Sciatic nerve (tissue), 2 donors: ENCODE results near the gene CTR9. TPM values are rescaled to one million over a fixed set of nuclear protein-coding genes. Genes with fewer than 3 reads are reported as not detected.
A peak's percentile ranks its signal among the peaks of the same experiment; 100 is the strongest.

ENCODE experiments used
- ATAC-seq: fragments of 200-7000 bp; cut with Tn5 transposase; one replicate; pipeline ENCODE4 v1.9.1; 2020; ENCODE audit warnings: mild to moderate bottlenecking, moderate library complexity
- DNase-seq: peaks from one replicate; pipeline ENCODE4 v3.0.0-alpha.2; 2020; ENCODE audit warnings: low spot score
- intact Hi-C: fragments of 100-400 bp; cut with DNase I; formaldehyde crosslinking; loops from one replicate; pipeline ENCODE4 v1.14.2; 2022
- total RNA-seq: library from RNA; stranded (reverse); fragmentation: NEBNext Ultra II Directional; extraction: Animal tissue kit (Norgen Biotek cat#: 25700); gene quantifications from one replicate; pipeline ENCODE4 v1.2.1, GENCODE V29; 2021
- donor health status: DM: no; HTN: no; CAD: no.
- donor health status: DM: no; HTN: no; CAD: no.

The CTR9 gene
- total RNA-seq, 1 donor from 2014 or later = 31.9 TPM

DNA sequence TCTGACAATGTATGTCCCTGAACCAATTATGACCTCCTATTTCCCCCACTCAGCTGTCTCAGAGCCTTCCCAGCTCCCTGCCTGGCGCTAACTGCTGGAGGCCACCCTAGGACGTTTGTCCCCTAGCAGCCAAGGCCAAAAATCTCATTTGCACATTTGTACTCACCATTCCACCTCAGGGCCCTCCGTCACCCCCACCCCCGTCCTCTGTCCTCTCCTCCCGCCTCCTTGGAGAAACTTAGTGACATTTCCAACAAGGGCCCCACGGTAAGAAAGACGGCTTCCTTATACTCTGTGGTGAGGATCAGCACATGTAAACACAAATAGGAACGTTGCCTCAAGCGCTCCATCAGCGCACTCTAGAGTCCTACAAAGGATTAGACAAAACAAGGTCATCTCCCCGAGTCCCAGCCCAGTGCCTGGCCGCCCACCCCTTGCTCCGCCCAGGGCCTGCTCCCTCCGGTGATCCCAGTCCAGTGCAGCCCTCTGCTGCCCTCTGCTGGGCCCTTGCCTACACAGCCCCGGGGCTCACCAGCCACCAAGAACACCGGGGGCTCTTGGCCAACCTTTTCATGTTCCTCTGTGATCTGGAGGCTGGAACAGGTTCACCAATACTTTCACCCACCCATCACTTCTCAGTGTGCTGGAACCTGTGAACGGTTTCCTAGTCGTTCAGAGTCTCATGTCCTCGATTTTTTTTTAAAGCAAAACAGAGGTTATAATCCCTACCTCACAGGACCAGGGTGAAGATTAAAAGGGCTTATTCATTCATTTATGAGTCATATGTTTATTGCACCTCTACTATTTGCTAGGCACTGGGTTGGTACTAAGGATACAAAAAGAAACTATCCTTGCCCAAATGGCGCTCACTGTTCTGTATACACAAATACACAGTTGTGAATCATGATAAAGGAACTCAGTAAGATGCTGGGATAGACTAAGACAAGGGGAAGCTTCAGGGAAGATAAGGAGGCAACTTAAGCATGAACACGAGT lies 15.3 kb upstream of the CTR9 start:
- peak; percentile 97 for DNase-seq
- intact Hi-C loops = loop anchor here (5.0 kb wide), 1 partner anchor 323 kb away; no protein-coding TSS in a partner anchor
- peak; percentile 99 for ATAC-seq

DNA sequence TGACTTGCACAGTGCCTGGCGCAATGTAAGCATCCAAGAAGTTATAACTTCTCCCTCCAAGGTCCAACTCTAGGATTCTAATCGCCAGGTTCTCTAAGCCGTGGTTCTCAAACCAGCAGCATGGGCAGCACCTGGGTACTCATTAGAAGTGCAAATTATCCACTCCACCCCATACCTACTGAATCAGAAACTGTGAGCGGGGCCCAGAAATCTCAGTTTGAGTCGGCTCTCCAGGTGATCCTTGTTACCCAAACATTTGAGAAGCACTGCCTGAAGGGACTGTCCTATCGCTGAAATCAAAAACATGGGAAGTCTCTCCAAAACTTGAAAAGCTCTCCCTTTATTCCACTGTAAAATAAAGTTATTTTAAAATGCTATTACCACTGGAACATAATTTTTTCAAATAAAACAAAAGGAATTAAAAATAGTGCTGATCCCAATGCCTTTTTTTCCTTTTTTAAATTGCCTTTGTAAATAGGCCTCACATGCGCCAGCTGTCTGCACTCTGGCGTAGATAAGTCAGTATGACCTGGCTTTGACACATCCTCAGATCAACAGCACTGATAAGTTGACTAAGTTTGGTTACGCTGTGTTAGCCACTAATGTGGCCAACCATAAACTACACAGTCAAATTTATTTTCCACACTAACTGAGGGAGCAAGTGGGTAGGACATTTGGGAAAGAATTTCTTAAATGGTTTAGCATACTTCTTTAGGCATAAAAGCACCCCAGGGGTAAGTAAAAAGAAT lies 8.4 kb upstream of the CTR9 start:
- DNase-seq (no peak), ATAC-seq (peak; percentile 41)
- intact Hi-C loops = no loop called here

DNA sequence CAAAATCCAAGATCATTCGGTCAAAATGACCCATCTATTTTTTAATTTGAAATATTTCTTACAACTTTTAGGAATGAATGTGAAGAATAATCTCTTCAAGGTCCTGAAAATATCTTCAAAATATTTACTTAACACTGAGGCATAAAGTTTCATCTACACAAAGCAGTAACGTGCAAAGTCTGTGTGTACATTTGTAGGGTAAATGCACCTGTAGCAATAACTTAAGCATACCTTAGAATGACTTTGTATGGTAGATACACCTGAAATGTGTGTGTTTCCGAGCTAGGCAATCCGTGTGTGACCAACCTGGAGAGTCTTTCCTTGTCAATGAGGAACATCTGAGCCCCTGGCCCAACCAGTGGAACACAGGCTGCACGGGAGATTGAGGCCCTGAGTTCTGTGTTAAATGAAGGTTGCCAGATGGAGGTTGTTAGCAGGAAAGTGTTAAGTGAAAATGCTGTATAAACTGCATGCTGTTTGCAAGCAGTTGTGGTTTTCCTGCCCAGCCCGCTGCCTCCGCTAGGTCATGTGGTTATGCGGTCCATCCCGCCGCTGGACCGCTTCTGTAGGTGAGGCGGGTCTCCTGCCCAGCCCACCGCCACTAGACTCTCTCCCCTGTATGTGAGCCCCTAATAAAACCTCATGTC lies 7.6 kb upstream of the CTR9 start:
- DNase-seq (no peak), ATAC-seq (peak; percentile 47)
- intact Hi-C loops = no loop called here

DNA sequence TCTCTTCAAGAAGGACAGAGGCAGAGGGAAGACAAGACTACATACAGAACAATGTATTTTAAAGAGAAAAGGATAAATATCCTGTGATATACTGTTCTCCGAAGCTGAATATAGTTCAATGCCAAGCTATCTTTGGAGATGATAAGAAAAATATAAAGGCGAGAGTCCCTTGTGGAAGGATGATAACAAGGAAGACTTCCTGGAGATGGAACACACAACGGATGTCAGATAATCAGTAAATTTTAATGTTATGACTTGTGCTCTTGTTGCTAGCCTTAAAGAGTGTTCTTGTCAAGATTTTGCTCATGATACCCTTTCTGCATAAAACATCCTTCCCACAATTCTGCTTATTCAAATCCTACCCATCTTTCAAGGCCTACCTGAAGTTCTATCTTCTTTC lies 6.8 kb upstream of the CTR9 start:
- ATAC-seq (no peak), DNase-seq (no peak)
- intact Hi-C loops = no loop called here

DNA sequence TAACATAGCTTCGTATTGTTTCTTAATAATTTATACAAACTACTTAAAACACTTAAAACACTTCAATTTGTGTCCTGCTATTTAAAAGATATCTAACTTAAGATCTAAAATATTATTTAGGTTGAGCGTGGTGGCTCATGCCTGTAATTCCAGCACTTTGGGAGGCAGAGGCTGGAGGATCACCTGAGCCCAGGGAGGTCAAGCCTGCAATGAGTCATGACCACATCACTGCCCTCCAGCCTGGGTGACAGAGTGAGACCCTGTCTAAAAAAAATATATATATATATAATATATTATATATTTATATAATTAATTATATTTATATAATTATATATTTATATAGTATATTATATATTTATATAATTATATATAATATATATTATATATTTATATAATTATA lies 4.2 kb upstream of the CTR9 start:
- ATAC-seq (no peak), DNase-seq (no peak)

DNA sequence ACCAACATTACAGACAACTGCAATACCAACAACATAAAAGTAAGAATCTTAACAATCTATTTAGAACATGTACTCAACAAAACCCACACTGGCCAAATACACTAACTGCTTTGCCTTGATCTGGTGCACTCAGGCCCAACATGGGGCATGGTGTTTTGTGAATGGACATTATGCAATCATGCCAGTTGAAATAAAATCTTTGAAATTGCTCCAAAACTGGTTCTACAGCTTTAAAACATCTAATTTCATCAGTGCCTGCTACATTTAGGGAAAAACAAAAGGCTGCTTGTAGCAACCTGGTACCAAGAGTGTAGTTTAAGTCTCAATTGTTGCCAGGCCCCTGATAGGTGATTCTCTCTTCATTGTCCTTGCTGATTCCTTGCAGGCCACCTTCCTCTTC lies 3.3 kb upstream of the CTR9 start:
- no peak for ATAC-seq
- intact Hi-C loops = no loop called here
- DNase-seq = no peak

More for the DNA sequence above, 4.2 kb upstream of the CTR9 start:
- intact Hi-C loops = no loop called here

DNA sequence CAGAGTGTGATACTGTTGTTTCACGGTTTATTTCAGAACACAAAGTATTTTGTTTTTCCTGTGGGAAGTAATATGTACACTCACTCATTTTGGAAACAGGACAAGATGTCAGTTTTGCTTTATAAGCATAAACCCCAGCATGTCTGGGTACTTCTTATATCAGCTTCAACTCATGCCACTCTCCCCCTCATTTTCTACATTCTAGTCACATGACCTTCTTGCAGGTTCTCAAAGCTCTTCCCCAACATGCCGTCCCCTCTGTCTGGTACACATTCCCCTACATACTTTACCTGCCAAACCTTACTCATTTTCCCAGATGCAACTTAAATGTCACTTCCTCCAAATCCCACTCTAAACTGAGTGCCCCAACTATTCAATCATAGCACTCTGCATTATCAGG lies 1.6 kb upstream of the CTR9 start:
- intact Hi-C loops = no loop called here
- DNase-seq = no peak
- ATAC-seq = no peak

DNA sequence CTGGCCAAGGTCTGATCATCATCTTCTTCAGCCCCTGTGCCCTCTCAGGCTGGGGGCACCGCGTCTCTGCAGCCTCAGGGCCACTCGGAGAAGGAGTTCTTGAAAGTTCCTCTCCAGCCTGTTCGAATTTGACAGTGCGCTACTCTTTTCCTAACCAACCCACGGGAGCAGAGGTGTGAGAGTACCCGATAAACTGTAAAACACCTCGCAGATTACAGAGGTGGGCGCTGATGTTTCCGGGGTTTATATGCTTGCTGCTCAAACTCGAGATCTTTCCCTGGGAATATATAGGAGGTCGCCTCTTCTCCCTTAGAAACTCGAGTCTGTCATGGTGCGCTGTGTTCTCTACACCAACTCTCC lies 515 bp downstream of the CTR9 start:
- no peak for DNase-seq

DNA sequence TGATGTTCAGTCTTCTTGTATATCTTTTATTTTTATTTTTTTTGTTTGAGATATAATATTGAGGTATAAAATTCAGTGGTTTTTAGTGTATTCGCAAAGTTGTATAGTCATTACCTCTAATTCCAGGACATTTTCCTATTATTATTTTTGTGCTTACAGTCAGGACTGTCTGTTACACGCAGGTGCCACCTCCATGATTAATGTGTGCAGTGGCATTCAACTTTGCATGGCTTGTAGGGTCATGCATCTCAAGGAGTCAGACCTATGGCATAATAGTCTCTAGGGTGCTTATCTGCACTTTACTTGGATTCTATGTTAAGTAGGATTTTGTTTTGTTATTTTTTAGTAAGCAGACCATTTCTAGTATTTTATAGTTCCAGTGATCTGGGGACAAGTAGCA lies 1.0 kb downstream of the CTR9 start:
- DNase-seq (no peak), ATAC-seq (no peak)
- intact Hi-C loops = no loop called here

More for the DNA sequence above, 515 bp downstream of the CTR9 start:
- intact Hi-C loops = no loop called here
- peak; percentile 31 for ATAC-seq

DNA sequence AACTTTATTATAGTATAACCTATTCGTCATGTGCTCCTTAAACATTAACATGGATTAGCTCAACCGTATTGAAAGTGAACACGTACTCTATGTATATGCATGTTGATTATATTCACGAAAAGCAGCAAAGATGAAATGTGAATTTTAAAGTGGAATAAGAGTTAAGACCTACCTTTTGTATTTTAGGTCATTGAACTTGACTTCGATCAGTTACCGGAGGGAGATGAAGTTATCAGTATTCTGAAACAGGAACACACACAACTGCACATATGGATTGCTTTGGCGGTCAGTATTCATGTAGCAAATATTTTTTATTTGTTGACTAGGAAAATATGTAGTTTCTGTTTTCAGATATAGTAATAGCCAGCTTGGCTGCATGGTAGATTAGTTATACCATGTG lies 1.4 kb downstream of the CTR9 start:
- intact Hi-C loops = no loop called here
- ATAC-seq (no peak), DNase-seq (no peak)

DNA sequence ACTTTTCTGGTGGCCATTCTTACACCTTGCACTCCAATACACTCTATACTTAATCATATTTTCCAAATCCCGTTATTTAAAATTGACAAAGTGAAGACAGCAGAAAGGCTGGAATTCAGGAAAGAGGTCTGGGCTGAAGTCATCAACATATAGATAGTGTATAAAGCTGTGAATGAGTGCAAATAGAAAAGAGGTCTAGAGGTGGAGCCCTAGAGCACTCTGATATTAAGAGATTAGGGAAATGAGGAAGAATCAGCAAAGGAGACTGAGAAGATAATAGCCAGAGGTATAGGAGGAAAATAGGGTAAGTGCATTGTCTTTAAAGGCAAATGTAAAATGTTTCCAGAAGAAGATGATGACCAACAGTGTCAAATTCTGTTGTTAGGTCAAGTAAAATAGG lies 7.9 kb downstream of the CTR9 start:
- no peak for ATAC-seq
- DNase-seq = no peak
- intact Hi-C loops = no loop called here

DNA sequence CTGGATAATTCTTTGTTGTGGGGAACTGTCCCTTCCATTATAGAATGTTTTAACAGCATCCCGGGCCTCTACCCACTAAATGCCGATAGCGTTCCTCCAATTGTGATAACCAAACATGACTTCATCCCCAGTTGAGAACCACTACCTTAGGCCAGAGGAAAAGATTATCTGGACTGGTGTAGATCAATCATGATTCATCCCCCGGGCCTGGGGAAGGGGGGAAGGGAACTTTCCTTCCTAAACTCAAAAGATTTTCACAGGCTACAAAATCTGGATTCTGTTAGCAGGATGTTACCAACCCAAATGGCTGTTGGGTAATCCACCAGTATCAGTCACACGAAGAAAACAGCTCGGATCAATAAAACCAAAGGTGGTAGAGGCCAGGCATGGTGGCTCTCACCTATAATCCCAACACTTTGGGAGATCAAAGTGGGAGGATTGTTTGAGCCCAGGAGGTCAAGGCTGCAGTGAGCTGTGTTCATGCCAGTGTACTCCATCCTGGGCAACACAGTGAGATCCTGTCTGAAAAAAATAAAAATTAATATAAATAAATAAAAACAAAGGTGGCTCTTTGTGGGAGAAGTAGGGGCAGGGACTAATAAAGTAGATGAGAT lies 10.1 kb downstream of the CTR9 start:
- intact Hi-C loops = no loop called here
- DNase-seq = no peak
- no peak for ATAC-seq

DNA sequence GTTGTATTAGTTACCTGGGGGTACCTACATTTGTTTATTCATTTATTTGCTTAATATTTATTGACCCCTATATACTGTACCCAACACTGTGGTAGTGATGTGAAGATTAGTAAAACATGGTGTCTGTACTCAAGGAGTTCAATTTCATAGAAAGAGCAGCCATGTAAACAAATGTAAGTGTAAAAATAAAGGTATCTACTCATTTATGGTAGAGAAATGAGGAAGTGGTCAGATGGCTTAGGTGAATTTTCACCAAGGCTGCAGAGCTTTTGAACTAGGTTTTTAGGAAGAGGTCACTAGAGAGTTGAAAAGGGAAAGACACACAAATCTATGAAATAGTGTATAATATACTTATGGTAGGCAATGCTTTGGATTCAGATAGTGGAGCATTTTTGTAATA lies 11.1 kb downstream of the CTR9 start:
- no peak for ATAC-seq
- no peak for DNase-seq
- intact Hi-C loops = no loop called here

DNA sequence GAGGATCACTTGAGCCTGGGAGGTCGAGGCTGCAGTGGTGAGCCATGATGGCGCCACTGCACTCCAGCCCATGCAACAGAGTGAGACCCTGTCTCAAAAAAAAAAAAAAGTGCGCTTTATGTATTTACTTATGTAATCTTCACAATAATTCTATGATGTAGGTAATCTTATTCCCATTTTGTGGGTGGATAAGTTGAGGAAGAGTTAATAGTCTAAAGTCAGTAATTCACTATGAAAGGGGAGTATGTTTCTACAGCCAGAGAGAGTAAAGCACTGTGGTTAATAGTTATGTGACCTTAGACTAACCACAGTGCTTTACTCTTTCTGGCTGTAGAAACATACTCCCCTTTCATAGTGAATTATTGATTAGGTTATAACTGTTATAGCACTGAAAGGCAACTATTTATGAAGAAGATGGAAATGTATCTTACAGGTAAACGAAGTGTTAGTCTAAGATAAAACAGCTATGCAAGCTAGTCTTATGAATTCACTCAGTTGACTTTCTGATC lies 11.9 kb downstream of the CTR9 start:
- intact Hi-C loops = no loop called here
- ATAC-seq = no peak
- no peak for DNase-seq

DNA sequence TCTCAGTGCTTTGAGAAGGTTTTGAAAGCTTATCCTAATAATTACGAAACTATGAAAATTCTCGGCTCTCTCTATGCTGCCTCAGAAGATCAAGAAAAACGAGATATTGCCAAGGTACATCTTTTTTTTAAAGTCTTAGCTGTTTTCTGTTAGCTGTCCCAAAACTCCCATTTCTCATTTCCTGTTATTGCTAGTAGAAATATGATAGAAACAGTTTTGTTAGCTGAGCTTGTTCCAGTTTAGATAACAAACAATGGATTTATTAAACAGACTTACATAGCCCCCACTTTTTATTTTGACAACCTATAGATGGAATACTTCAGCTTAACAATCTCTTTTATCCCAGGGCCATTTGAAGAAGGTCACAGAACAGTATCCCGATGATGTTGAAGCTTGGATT lies 12.7 kb downstream of the CTR9 start:
- no peak for DNase-seq
- intact Hi-C loops = no loop called here
- no peak for ATAC-seq

DNA sequence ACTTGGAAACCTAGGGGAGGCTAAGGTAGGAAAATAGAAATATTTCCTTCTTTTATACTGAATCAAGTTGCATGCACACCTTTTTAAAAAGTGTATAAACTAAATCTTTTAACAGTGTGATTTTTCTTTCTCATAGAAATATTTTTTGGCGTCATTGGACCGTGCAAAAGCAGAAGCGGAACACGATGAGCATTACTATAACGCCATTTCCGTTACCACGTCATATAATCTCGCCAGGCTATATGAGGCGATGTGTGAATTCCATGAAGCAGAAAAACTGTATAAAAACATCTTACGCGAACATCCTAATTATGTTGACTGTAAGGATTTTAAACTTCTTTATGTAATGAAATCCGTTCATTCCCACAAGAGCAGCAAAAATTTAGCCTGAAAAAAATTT lies 13.4 kb downstream of the CTR9 start:
- DNase-seq (no peak), ATAC-seq (no peak)
- intact Hi-C loops = no loop called here

DNA sequence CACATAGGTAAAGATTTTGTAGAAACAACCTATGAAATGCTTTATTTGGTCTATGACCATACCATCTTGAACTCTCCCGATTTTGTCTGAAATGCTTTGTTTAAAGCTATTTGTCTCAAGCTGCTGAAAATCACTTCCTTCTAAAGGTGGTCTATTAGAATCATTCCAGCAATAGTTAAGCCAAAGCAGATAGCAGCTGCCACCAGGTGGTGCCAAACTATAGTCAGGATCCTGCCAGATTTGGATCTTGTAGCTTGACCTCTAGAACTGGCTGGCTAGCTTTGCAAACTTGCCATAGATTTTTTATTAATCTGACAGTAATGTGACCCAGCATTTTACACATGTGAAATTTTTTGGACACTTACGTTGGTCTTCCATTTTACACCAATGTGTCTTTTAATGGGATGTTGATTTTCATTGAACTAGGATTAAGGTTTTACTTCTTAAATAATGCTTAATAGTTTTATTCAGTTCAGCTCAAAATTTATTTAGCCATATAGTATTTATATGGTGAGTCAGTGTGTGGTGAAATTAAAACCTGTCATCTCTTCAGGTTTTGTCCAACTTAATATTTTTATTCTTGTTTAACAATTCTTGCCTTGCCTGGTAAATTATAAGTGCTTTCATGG lies 19.7 kb downstream of the CTR9 start:
- ATAC-seq (peak; percentile 50), DNase-seq (peak; percentile 71)
- intact Hi-C loops = no loop called here

DNA sequence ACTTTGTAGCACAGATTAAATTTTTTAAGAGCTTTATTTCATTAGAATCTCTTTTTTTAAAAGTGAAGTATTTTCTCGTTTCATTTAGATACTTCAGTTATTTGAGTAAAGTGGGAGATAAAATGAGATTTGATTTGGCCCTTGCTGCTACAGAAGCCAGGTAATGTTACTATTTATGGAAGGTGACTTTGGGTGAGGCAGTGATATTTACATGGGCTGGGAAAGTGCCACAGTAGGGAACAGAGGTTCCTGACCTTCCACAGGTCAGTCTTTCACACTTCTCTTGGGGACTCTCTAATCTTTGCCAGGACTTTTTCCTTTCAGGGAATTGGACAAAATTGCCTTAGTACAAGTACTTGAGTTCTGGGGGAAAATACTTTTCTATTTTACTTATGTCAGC lies 20.4 kb downstream of the CTR9 start:
- DNase-seq (no peak), ATAC-seq (no peak)
- intact Hi-C loops = no loop called here

DNA sequence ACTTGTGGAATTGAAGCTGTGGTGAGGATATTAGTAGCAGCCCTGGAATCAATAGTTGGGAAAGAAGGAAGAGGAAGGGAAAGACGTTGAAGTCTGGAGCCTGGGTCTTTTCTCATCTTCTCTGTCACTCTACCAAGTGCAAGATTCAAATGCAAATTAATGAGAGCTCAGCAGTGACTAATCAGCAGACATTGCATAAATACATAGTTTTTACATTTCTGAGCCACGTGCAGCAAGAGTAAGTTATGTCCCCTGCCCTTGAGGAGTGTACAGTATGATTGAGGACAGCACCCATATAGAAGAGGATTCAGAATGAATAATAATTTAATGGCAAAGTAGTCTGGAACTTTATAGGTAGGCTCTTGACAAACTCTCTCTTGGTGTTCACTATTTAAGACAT lies 23.8 kb downstream of the CTR9 start:
- no peak for ATAC-seq
- intact Hi-C loops = no loop called here
- DNase-seq = no peak
